ENCODE results near the gene VWF. TPM values are rescaled to one million over a fixed set of nuclear protein-coding genes. Genes with fewer than 3 reads are reported as not detected.

Gene VWF
- total RNA-seq, 2 donors from 2014 or later: 20.9 to 63.2 TPM

- TF ChIP-seq, protein P1, sequence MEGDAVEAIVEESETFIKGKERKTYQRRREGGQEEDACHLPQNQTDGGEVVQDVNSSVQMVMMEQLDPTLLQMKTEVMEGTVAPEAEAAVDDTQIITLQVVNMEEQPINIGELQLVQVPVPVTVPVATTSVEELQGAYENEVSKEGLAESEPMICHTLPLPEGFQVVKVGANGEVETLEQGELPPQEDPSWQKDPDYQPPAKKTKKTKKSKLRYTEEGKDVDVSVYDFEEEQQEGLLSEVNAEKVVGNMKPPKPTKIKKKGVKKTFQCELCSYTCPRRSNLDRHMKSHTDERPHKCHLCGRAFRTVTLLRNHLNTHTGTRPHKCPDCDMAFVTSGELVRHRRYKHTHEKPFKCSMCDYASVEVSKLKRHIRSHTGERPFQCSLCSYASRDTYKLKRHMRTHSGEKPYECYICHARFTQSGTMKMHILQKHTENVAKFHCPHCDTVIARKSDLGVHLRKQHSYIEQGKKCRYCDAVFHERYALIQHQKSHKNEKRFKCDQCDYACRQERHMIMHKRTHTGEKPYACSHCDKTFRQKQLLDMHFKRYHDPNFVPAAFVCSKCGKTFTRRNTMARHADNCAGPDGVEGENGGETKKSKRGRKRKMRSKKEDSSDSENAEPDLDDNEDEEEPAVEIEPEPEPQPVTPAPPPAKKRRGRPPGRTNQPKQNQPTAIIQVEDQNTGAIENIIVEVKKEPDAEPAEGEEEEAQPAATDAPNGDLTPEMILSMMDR (IDR thresholded peaks at IDR 0.05): no peak
- Histone ChIP-seq H3K9ac (ENCODE audit: low read depth in 2 of 2, low read length in 2 of 2) (no peak overlapping the region), H3K4me1 (no peaks in the 10 kb centered on the region), H3K9me3 (no peaks in the 10 kb centered on the region), H3K27ac (no peak overlapping the region), H3K27me3 (no peaks in the 10 kb centered on the region), H3K4me3 (no peak overlapping the region), H3K36me3 (no peaks in the 10 kb centered on the region)
- DNase-seq: no peak
- intact Hi-C loops (cut with DNase I): no loop called here
Observed at GRCh38 chr12:6074427-6074826, 50.0 kb downstream of the VWF start.

- Histone ChIP-seq H3K4me1 (no peaks in the 10 kb centered on the region), H3K4me3 (no peak overlapping the region), H3K9ac (ENCODE audit: low read depth in 2 of 2, low read length in 2 of 2) (no peak overlapping the region), H3K9me3 (no peaks in the 10 kb centered on the region), H3K27me3 (no peaks in the 10 kb centered on the region), H3K27ac (no peak overlapping the region), H3K36me3 (no peaks in the 10 kb centered on the region)
- intact Hi-C loops (cut with DNase I): no loop called here
- DNase-seq: no peak
- TF ChIP-seq, protein P1 (IDR thresholded peaks at IDR 0.05): no peak
Observed at GRCh38 chr12:6073426-6073825, 51.0 kb downstream of the VWF start.

GRCh38 chr12:6072302-6072752, 52.1 kb downstream of the VWF start:
- no peaks in the 10 kb centered on the region for H3K4me1 ChIP-seq
- no peak overlapping the region for H3K27ac ChIP-seq
- no peak overlapping the region for H3K9ac ChIP-seq (ENCODE audit: low read depth in 2 of 2, low read length in 2 of 2)
- no peaks in the 10 kb centered on the region for H3K36me3 ChIP-seq
- intact Hi-C loops (cut with DNase I): no loop called here
- no peak overlapping the region for H3K4me3 ChIP-seq
- TF ChIP-seq, protein P1 (IDR thresholded peaks at IDR 0.05): no peak
- H3K9me3 ChIP-seq: no peaks in the 10 kb centered on the region
- H3K27me3 ChIP-seq: no peaks in the 10 kb centered on the region
- no peak for DNase-seq

- no peaks in the 10 kb centered on the region for H3K36me3 ChIP-seq
- DNase-seq: no peak
- no peaks in the 10 kb centered on the region for H3K9me3 ChIP-seq
- H3K9ac ChIP-seq (ENCODE audit: low read depth in 2 of 2, low read length in 2 of 2): no peak overlapping the region
- TF ChIP-seq, protein P1 (IDR thresholded peaks at IDR 0.05): no peak
- no peak overlapping the region for H3K27ac ChIP-seq
- no peak overlapping the region for H3K4me3 ChIP-seq
- intact Hi-C loops (cut with DNase I): no loop called here
- no peaks in the 10 kb centered on the region for H3K27me3 ChIP-seq
- H3K4me1 ChIP-seq: no peaks in the 10 kb centered on the region
Observed at GRCh38 chr12:6071589-6071988, 52.9 kb downstream of the VWF start.

DNA sequence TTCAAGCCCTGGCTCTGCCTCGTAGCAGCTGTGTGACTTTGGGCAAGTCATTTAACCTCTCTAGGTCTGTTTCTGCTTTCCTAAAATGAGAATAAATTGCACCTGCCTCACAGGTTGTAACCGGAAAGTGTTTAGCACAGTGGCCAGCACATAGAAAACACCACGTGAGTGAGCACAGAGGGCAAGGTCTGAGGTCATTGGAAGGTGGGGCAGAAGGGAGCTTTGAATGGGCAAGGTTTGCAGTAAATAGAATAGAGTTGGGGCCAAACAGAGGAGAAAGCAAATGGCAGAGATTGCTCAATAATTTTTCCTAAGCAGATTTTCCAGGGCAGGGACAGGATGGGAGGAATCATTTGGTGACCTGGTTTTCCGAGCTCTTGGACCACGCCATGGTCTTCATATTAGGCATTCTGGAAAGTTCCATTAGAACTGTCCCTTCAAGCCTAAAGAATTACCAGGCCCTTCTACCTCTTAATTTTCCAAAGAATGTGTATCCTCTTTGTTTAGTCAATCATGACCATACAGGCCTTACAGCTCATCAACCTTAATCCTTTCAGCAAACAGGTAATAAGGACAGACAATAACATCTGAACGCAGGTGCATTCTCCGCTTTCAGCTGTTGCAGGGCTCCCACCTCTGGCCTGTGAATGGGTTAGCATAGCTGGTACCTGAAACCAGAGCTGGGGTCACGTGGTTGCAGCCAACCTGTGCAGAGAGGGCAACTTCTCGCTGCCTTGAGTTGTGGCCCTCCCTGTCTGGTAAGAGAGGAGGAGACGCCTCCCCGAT, 53.8 kb downstream of the VWF start:
- Histone ChIP-seq H3K27ac (no peak overlapping the region), H3K4me1 (no peaks in the 10 kb centered on the region), H3K9ac (ENCODE audit: low read depth in 2 of 2, low read length in 2 of 2) (no peak overlapping the region), H3K36me3 (no peaks in the 10 kb centered on the region), H3K4me3 (no peak overlapping the region), H3K27me3 (no peaks in the 10 kb centered on the region), H3K9me3 (no peaks in the 10 kb centered on the region)
- no peak for DNase-seq
- TF ChIP-seq, protein P1 (IDR thresholded peaks at IDR 0.05): no peak
- intact Hi-C loops (cut with DNase I): no loop called here

Data from colonic mucosa (tissue), 4 donors.